ENCODE measurements around the gene ZMYND8. TPM values are rescaled to one million over a fixed set of nuclear protein-coding genes. Genes with fewer than 3 reads are reported as not detected.

ZMYND8 gene
- total RNA-seq, 1 experiment from 2014 or later = 29.0 TPM

DNA sequence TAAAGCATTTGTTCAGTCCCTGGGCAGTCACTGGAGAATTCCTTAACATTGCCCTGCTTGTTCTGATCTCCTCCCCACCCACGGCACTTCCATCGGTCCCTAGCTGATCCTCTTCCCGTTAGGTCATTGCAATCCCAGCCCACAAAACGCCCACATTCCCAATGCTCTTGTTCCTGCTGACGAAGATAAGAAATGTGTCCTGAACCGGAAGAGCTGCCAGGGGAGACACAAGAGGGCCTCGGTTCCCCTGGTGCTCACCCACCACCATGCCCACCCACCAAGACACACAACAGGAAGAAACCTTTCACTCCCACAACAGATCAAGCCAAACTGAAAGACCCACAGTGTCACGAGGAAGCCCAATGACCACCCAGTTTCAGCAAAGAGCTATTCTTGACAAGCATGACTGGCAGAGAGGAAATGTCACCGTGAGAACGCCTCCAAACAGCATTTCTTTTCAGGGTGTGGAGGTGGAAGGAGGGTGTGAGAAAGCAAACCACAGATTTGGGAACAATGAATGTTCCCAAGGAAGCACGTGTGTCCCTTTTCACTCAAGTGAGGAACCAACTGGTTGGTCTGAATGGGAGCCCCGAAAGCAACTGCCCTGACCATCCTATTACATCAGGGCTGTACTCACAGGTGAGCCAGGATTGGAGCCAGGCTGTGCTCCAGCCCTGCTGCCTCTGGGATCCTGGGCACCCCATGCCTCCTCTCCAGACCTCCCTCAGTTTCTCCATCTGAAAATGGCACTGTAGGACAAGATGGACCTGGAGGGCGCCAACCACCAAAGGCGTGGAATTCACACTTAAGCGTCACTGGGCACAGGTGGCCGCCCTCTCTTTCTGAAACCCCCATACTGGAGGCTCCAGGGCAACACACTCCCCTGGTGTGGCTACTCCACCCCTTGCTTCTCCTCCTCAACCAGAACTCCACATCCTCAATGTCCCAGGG lies 97.5 kb downstream of the ZMYND8 start (continued):
- TF ChIP-seq ELF1 (IDR thresholded peaks at IDR 0.05; ENCODE audit: borderline replicate concordance, low read depth) (no peak), POLR2A (IDR thresholded peaks at IDR 0.05; ENCODE audit: borderline replicate concordance, extremely low read depth, insufficient read depth, insufficient read length) (no peak), TCF7L2 (IDR thresholded peaks at IDR 0.05; ENCODE audit: borderline replicate concordance, extremely low read depth, insufficient read depth, insufficient read length) (no peak)
- TF ChIP-seq, protein P1, sequence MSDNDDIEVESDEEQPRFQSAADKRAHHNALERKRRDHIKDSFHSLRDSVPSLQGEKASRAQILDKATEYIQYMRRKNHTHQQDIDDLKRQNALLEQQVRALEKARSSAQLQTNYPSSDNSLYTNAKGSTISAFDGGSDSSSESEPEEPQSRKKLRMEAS (IDR thresholded peaks at IDR 0.05) = no peak
- TF ChIP-seq, protein P2, sequence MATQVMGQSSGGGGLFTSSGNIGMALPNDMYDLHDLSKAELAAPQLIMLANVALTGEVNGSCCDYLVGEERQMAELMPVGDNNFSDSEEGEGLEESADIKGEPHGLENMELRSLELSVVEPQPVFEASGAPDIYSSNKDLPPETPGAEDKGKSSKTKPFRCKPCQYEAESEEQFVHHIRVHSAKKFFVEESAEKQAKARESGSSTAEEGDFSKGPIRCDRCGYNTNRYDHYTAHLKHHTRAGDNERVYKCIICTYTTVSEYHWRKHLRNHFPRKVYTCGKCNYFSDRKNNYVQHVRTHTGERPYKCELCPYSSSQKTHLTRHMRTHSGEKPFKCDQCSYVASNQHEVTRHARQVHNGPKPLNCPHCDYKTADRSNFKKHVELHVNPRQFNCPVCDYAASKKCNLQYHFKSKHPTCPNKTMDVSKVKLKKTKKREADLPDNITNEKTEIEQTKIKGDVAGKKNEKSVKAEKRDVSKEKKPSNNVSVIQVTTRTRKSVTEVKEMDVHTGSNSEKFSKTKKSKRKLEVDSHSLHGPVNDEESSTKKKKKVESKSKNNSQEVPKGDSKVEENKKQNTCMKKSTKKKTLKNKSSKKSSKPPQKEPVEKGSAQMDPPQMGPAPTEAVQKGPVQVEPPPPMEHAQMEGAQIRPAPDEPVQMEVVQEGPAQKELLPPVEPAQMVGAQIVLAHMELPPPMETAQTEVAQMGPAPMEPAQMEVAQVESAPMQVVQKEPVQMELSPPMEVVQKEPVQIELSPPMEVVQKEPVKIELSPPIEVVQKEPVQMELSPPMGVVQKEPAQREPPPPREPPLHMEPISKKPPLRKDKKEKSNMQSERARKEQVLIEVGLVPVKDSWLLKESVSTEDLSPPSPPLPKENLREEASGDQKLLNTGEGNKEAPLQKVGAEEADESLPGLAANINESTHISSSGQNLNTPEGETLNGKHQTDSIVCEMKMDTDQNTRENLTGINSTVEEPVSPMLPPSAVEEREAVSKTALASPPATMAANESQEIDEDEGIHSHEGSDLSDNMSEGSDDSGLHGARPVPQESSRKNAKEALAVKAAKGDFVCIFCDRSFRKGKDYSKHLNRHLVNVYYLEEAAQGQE (IDR thresholded peaks at IDR 0.05; ENCODE audit: low read depth) = no peak

DNA sequence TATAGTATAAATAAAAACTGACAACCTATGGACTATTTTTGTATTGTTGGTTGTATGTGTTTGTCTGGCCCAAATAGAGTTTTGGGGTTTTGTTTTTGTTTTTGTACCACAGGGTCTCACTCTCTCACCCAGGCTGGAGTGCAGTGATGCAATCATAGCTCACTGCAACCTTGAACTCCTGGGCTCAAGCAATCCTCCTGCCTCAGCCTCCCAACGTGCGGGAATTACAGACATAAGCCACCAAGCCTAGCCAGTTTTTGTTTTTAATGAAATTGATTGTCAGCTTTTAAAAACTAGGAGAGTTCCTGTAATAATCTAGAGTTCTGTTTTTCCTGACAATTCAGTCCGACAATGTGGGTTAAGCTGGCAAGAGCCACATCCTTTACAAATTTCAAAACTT lies 98.7 kb downstream of the ZMYND8 start:
- CTCF ChIA-PET = interaction anchor here (0.6 to 1.1 kb wide), 2 partner anchors 39 to 126 kb away, joined by 3 to 5 read pairs; no protein-coding TSS in a partner anchor

More for the DNA sequence above, 98.7 kb downstream of the ZMYND8 start:
- POLR2A ChIA-PET = no interaction called here
- no TSS peak for BruUV-seq (replicated peaks)
- TF ChIP-seq YY1 (IDR thresholded peaks at IDR 0.05; ENCODE audit: extremely low read depth, insufficient replicate concordance, low read depth, low read length) = no peak
- no peak for TF ChIP-seq ZFX (IDR thresholded peaks at IDR 0.05)
- no peak for TF ChIP-seq EGR1 (IDR thresholded peaks at IDR 0.05; ENCODE audit: low read depth)
- TF ChIP-seq SIN3A (IDR thresholded peaks at IDR 0.05; ENCODE audit: low read depth) = no peak
- Histone ChIP-seq H3K27me3 (ENCODE audit: insufficient read depth, low read length) (no peaks in the 10 kb centered on the region), H4K20me1 (ENCODE audit: insufficient read depth) (no peaks in the 10 kb centered on the region), H3K4me1 (ENCODE audit: control insufficient read depth in 1 of 2, insufficient read depth in 2 of 2, low read length in 2 of 2) (peaks cover 6 to 14% of the 10 kb centered on the region in 2 experiments; a peak in 2 of 4 replicates), H3K36me3 (ENCODE audit: control insufficient read depth in 1 of 2, insufficient read depth in 2 of 2, low read length in 2 of 2) (peaks cover 20 to 33% of the 10 kb centered on the region in 2 experiments), H3K9me2 (ENCODE audit: insufficient read depth) (no peaks in the 10 kb centered on the region), H3K9me3 (ENCODE audit: control insufficient read depth in 1 of 2, insufficient read depth in 1 of 2, low read depth in 1 of 2, low read length in 2 of 2) (no peaks in the 10 kb centered on the region), H3K79me2 (ENCODE audit: insufficient read depth, low read length) (peaks cover 24% of the 10 kb centered on the region), H2AFZ (ENCODE audit: low read depth, low read length, poor library complexity, severe bottlenecking) (no peak overlapping the region), H3K4me2 (ENCODE audit: low read length) (no peak overlapping the region), H3K4me3 (replicated peaks in 1 of 2; ENCODE audit: low read depth in 1 of 2, low read length in 2 of 2) (no peak overlapping the region), H3K27ac (ENCODE audit: low read depth, low read length) (no peak overlapping the region), H3K9ac (ENCODE audit: low read length) (no peak overlapping the region)
- intact Hi-C loops (cut with micrococcal nuclease) = no loop called here
- DNase-seq (ENCODE audit: low read depth, low spot score) = no peak
- ATAC-seq = no peak
- RAD21 ChIA-PET (ENCODE audit: low non-redundant PET in 1 of 2, low total read pairs in 2 of 2, uncharacterized antibody in 2 of 2, unreplicated experiment in 2 of 2) = no interaction called here

All from HCT116 (cell line).